ENCODE results near the gene CBFA2T3.

The CBFA2T3 gene

DNA sequence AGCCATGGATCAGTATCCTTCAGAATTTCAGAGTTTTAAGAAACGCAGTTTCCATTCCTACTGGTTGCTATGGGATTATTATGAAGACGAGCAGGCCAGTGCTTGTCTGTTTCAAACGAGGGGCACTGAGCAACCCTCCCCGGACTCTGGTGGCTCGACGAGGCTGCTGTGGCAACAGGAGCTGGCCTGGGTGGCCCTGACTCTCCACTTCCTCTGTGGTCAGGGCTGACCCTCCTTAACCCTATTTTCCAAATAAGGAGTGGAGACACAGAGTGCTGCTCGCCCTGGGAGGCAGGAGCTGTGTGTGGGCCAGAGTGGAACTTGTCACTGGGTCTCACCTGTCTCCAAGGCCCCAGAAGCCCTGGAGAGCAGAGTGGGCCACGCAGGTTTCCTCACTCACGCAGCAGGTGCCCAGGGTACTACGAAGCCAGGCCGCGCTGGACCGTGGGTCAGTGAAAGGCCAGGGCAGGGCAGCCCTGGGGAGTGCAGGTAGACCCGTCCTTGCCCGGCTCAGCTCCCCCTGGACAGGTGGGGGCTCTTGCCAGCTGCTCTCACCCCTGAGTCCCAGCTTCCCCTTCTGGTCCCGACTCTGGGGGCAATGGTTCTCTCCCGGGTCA is 123.6 kb downstream of the CBFA2T3 start:
- DNase-seq, result no peak

- no peak for DNase-seq
These were observed 125.4 kb downstream of the CBFA2T3 start for GRCh38 chr16:88851616-88852015.

DNA sequence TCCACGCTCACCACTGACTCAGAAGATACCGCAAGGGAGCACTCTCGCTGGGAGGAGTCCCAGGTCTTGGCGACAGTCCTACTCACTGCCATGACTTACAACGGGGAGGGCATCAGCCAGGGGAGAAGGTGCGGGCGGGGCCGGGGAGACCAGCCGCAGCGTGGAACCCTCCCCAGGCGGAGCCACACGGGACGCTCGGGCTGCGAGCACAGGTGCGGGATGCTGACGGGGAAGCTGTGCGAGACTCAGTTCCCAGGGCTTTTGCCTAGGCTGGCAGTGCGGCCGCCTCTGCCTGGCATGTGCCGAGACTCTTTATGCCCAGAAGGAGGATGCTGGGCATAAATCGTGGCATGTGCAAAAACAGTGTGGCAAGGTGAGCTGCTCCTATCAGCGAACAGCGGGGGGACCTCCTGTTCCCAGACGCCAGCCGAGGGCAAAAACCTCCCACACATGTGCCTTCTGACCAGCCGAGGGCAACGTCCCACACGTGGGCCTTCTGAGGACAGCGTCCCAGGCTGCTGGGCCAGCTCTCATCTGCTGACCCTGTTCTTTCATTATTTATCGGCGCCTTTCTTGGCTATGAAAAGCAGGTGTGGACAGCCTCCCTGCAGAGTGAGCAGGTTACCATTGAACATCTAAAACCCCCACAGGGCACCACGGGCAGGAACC is 126.3 kb downstream of the CBFA2T3 start:
- no peak for DNase-seq

DNA sequence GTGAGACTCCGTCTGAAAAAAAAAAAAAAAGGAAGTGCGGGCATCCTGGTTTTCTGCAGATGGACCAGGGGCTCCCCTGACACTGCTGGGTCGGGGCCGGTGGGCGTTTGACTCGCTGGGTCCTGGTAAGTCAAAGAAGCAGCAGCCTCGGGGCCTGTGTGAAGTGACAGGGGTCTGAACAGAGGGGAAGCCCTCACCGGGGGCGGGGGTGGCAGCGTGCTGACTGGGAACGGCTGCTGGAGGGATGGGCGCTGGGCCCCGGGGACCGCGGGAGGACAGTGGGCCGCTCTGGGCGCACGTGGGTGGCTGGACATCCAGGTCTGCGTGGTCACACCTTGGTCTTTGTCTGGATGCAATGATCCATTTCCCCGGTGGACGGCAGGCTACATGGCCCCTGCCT is 128.4 kb downstream of the CBFA2T3 start:
- DNase-seq, result no peak

DNA sequence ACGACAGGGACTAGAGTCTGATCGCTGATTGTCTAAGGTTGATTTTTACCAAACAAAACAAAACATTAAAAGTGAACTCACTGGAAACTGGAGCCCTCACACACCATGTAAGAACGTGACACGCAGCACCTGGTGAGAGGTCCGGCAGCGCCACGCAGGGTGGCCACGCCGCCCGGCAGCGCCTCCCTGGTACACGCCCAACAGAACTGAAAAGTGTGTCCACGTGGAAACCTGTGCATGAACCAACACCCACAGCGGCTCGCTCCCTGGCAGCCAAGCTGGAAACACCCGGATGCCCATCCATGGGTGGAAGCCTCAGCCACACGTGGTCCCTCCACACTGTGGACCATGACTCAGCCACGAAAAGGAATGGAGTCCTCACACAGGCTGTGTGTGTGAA is 129.4 kb downstream of the CBFA2T3 start:
- no peak for DNase-seq

GRCh38 chr16:88846088-88846487 is 130.9 kb downstream of the CBFA2T3 start:
- no peak for DNase-seq

- no peak for DNase-seq
These were observed 132.5 kb downstream of the CBFA2T3 start for GRCh38 chr16:88844419-88845036.

DNA sequence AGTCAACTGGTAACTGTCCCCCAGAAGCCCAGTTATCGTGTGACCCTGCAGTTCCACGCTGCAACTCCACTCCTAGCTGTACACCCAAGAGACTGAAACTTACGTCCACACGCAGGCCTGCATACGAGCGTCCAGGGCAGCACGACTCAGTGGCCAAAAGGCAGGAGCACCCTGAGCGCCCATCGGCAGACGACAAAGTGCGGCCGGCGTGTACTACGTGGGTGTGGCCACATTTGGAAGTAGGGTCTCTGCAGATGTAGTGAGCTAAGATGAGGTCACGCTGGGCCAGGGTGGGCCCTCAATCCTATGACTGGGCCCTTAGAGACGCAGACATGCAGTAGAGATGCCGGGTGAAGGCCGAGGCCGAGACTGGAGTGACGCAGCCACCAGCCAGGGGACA is 133.8 kb downstream of the CBFA2T3 start:
- no peak for DNase-seq

DNA sequence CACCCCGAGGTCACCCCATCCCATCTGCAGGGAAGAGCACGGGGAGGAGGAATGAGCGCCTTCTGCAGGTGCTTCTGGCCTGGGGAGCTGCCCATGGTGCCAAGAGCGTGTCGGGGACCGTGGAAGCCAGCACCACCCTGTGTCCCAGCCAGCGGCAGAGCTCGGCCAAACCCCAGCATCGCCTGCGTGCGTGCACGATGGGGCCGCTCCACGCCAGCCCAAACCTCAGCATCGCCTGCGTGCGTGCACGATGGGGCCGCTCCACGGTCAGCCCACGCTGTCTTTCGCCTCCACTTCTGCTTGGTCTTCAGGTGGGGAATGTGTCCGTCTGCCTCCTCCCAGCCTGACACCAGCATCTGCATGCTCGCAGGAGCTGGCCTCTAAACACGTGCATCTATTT is 134.2 kb downstream of the CBFA2T3 start:
- DNase-seq, result no peak

- no peak for DNase-seq
These were observed 134.7 kb downstream of the CBFA2T3 start for GRCh38 chr16:88842308-88842756.

DNA sequence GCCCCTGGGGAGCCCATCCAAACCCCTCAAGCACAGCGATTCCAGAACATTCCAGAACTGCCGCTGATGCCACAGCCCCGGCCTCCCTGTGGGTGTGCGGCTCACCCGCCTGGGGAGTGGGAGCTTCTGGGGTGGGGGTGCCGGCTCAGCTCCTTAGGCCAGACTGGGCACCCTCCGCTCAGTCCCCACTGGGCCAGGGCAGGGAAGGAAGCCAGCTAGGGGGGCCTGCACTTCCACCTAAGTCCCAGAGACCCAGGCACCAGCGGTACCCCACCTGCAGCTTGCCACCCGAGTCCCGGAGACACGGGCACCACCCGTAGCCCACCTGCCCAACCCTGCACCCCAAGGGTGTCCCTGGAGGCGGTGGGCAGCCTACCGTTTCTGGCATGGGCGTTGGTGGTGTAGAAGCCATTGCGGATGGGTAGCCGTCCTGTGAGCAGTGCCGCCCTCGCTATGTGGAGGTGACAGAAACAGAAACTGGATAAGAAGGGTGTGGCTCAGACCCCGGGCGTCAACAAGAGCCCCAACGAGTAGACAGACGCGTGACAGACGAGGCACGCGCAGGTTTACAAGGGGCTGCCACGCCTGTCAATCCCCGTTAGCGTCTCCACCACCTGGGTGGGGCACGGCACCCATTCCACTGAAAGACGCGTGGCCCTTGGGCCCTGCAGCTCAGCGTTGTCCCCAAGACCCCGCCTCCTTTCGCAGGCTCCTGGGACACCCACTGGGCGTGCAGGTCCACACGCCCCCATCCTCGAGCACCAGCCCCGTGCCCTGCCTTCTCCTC is 135.3 kb downstream of the CBFA2T3 start:
- DNase-seq, result no peak

GRCh38 chr16:88840600-88841215 is 136.3 kb downstream of the CBFA2T3 start:
- no peak for DNase-seq

GRCh38 chr16:88839745-88840599 is 137.0 kb downstream of the CBFA2T3 start:
- DNase-seq, result no peak

DNA sequence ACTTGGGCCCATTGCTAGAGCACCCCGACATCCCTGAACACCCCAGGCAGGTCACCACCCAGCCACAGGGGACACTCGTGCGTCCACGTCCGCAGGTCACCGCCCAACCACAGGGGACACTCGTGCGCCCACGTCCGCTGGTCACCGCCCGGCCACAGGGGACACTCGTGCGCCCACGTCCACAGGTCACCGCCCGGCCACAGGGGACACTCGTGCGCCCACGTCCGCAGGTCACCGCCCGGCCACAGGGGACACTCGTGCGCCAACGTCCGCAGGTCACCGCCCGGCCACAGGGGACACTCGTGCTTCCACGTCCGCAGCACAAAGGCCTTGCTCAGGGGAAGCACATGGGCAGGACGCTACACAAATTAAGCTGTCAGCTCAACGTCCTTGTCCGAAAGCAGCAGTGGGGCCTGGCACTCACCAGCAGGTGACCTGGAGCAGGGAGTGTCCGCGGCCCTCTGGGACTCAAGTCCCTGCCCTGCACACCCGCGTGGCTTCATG is 137.9 kb downstream of the CBFA2T3 start:
- DNase-seq, result no peak

- no peak for DNase-seq
These were observed 138.4 kb downstream of the CBFA2T3 start for GRCh38 chr16:88838566-88838965.

DNA sequence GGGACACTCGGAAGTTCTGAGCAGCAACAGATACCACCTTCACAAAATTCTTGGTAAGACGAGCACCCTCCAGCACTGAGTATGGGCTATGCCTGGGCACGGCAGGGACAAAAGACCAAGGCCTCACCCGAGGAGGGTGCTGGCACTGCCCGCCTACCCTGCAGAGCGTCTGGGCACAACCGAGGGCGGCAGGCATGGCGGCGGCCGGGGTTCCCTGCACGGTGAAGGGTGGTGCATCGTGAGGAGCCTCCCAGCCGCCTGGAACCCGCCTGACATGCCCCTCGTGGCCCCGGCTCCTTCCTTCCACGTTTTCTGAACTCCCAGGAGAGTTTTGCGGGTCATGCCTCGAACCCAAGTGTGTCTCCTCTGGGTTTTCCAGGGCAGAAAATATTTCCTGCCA is 139.2 kb downstream of the CBFA2T3 start:
- DNase-seq, result no peak

- no peak for DNase-seq
These were observed 140.2 kb downstream of the CBFA2T3 start for GRCh38 chr16:88836791-88837190.

DNA sequence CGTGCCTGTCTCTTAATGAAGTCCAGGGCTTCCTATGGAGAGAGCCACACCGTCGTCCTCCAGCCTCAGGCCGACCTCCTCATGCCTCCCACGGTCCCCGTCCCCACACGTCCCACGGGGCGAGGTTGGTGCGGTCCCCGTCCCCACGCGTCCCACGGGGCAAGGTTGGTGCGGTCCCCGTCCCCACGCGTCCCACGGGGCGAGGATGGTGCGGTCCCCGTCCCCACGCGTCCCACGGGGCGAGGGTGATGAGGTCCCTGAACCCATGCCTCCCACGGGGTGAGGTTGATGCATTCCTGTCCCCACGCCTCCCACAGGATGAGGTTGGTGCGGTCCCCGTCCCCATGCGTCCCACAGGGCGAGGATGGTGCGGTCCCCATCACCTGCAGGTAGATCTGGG is 141.2 kb downstream of the CBFA2T3 start:
- DNase-seq, result no peak

DNA sequence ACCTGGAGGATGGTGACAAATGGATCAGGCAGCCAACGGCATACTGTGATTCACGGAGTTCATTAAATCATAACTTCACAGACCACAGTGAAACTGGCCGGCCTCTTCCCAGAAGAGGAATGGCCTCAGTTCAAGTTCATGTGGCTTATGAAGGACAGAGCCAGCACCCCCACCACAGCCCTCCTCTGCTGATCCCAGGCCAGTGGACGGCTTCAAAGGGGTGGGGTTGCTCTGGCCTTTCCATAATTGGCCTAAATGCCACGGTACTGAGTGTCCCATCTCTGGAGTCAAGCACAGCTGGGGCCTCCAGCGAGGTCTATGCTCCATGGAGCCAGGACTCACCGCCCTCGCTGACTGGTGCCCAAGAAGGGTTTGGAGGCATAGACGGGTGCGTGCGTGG is 141.6 kb downstream of the CBFA2T3 start:
- no peak for DNase-seq

DNA sequence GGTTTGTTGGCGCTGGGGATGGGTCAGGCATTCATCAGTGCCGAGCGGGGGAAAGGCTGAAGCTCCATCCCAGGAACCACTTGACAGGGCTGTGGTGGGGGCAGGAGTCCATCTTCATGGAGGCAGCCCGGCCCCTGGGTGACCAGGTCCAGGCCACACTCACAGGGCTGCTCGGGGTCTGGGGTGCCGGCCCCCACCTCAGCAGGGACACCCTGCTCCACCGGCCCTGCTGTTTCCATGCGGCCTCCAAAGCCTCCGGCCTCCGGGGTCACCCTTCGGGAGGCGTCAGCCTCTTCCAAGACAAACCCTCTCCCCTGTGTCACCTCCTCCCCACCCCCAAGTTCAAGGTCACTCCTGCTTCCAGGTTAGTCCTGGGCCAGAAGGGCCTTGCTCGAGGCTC is 142.3 kb downstream of the CBFA2T3 start:
- DNase-seq, result no peak

GRCh38 chr16:88833086-88833485 is 143.9 kb downstream of the CBFA2T3 start:
- no peak for DNase-seq

DNA sequence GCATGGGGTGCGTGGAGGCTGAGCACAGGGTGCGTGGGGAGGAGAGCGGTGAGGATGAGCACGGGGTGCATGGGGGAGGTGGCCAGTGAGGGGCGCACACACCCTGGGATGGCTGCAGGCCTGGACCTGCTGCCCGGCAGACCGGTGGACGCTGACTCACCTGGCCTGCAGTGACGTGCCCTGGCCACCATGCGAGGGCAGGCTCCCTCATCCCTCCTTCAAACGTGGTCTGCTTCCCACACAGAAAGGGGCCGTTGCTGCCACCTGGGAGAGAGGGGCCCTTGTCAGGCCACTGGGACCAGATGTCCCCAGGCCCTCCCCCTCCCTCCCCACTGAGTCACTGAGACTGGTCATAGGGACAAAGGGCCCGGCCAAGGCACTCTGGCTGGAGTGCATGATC is 145.2 kb downstream of the CBFA2T3 start:
- no peak for DNase-seq
